Ascending aorta (tissue), 2 donors: ENCODE data around the gene THADA. TPM values are rescaled to one million over a fixed set of nuclear protein-coding genes. Genes with fewer than 3 reads are reported as not detected.
A peak's percentile ranks its signal among the peaks of the same experiment; 100 is the strongest.

Experiments used
- DNase-seq, 2 donors: peaks; one replicate each; pipeline ENCODE4 v3.0.0-alpha.2; 2019; ENCODE audit warnings: low spot score in 2 of 2
- H3K27ac ChIP-seq, 2 donors: fragments of 200-600 bp; sonication (generic); one replicate each; pipeline ENCODE4 v1.5.1; 2016 to 2017; ENCODE audit warnings: mild to moderate bottlenecking in 1 of 2
- H3K27me3 ChIP-seq: fragments of 200-600 bp; sonication (generic); one replicate; pipeline ENCODE4 v1.5.1; 2017
- H3K36me3 ChIP-seq, 2 donors: fragments of 200-600 bp; sonication (generic); one replicate each; pipeline ENCODE4 v1.5.1; 2016
- H3K4me1 ChIP-seq, 2 donors: fragments of 200-600 bp; sonication (generic); one replicate each; pipeline ENCODE4 v1.5.1; 2016 to 2017; ENCODE audit warnings: mild to moderate bottlenecking in 1 of 2
- H3K4me3 ChIP-seq, 2 donors: fragments of 200-600 bp; sonication (generic); one replicate each; pipeline ENCODE4 v1.5.1; 2016 to 2017; ENCODE audit warnings: mild to moderate bottlenecking in 1 of 2
- H3K9me3 ChIP-seq, 2 donors: fragments of 200-600 bp; sonication (generic); one replicate each; pipeline ENCODE4 v1.5.1; 2016
- CTCF ChIP-seq, 3 experiments: fragments of 200-600 bp in 2 of 3; fragments of 450-650 bp in 1 of 3; sonication (generic) in 2 of 3; IDR thresholded peaks; one replicate each; pipeline ENCODE4 v1.5.1; 2016 to 2019; ENCODE audit warnings: antibody characterized with exemption in 3 of 3, mild to moderate bottlenecking in 1 of 3, moderate library complexity in 1 of 3
- intact Hi-C: fragments of 100-400 bp; cut with DNase I; formaldehyde crosslinking; loops from one replicate; pipeline ENCODE4 v1.15.1; 2023
- total RNA-seq: library from RNA; depleted of rRNA; stranded (reverse); fragments of >200 nt; gene quantifications from one replicate; pipeline ENCODE4 v1.1.0, GENCODE V29; 2016

Gene THADA
- total RNA-seq, 1 donor from 2014 or later, result 27.4 TPM

DNA sequence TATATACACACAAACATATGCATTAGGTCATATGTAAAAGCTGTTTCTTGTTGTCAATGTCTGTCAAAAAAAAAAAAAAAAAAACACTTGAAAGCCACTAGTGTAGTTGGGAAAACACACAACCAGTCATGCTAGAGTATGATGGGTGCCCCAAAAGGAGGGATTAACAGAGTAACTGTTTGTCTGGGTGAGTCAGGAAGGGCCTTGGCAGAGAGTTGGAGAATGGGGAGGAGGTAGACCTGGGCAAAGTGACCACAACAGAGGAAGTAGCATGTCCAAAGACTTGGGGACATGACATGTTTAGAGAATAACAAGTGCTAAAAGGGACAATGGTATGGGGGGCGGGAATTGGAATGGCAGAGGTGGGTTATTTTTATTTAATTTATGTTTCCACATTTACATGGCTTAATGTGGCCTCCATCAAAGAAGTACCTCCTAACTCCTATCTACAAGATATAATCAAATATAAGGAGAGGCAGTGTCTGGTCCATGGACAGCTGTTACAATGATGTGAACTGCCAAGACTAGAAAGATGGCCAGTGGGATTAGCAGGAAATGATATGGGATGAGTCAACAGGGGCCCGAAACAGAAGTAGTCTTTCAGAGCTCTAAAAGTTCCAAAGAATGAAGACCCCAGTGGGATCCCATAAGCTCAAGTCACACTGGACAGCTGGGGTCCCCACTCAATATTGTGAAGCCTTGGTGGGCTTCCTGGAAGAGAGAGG lies 269.6 kb downstream of the THADA start:
- no peaks in the 10 kb centered on the region for H3K36me3 ChIP-seq
- H3K4me3 ChIP-seq, result no peak overlapping the region
- peaks cover 7 to 33% of the 10 kb centered on the region in 2 donors for H3K4me1 ChIP-seq
- H3K9me3 ChIP-seq, result peaks cover 0 to 11% of the 10 kb centered on the region in 2 donors
- H3K27ac ChIP-seq, result peak overlapping the region; percentile 74 to 87
- no peak for TF ChIP-seq CTCF (IDR thresholded peaks at IDR 0.05)
- no peaks in the 10 kb centered on the region for H3K27me3 ChIP-seq
- intact Hi-C loops, result no loop called here
- DNase-seq, result peak in 1 of 2 donors; percentile 47

- H3K9me3 ChIP-seq, result peaks cover 0 to 11% of the 10 kb centered on the region in 2 donors
- TF ChIP-seq CTCF (IDR thresholded peaks at IDR 0.05), result no peak
- peak in 1 of 2 donors; percentile 63 for DNase-seq
- no peaks in the 10 kb centered on the region for H3K27me3 ChIP-seq
- H3K4me3 ChIP-seq, result no peak overlapping the region
- intact Hi-C loops, result no loop called here
- H3K27ac ChIP-seq, result peak overlapping the region; percentile 74 to 87
- peaks cover 7 to 33% of the 10 kb centered on the region in 2 donors for H3K4me1 ChIP-seq
- no peaks in the 10 kb centered on the region for H3K36me3 ChIP-seq
Measured at GRCh38 chr2:43325107-43325811, 270.6 kb downstream of the THADA start.

DNA sequence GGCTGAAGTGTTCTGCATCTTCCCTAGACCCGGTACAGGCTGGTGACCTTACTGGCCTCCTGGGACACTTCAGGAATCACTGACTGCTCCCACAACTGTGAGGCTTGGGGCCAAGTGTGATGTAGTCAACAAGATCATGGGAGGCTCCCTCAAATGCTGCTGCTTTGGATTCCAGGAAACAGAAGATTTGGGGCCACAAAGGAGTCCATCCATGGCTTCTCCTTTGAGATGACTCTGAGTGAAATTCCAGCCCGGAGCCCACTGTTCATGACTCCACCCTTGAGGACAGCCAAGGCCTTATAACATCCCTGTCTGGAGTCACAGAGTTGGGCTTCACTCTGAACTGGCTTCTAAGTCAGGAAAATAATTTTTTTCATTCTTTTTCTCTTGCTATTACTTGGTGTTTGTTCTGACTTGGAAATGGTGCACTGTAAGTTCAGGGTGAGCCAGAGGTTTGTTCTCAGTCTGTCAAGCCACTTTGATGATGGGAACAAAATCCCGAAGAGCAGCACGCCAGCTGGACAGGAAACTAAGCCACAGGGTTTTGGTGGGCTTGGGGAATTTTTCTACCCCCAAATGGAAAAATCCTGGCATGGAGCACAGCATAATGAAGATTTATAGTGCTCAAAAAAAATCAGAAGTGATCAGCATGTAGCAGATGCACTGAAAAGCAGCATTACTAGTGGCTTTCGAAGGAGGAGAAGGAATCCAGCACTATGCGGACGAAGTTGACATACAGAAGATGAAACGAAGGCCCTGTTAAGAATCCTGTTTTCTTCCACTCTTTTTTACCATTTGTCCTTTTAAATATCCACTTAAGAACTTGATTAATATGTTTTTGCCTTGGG lies 271.4 kb downstream of the THADA start:
- Histone ChIP-seq H3K4me1 (peaks cover 7 to 29% of the 10 kb centered on the region in 2 donors), H3K9me3 (peaks cover 0 to 11% of the 10 kb centered on the region in 2 donors), H3K27me3 (no peaks in the 10 kb centered on the region), H3K4me3 (no peak overlapping the region), H3K27ac (peak overlapping the region; percentile 74 to 87), H3K36me3 (no peaks in the 10 kb centered on the region)
- DNase-seq, result peak in 1 of 2 donors; percentile 86
- intact Hi-C loops, result no loop called here
- no peak for TF ChIP-seq CTCF (IDR thresholded peaks at IDR 0.05)

DNA sequence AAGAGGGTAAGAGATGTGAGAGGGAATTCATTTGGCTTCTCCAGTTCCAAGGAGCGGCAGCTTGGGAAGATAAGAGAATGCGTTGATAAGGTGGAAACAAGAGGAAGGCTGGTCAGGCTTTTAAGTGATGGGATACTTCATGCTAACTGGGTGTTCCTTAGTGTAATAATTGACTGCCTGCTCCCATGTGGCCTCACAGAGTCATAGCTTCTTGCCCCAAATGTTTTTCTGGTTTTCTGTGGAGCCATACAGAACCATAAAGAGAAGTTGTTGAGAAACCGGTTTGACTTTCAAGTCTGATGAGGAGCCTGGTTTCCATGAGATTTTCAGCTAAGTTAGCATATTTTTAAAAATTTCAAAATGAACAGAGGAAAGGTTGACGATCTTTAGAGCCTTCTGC lies 272.0 kb downstream of the THADA start:
- Histone ChIP-seq H3K27ac (peak overlapping the region; percentile 74 to 87), H3K27me3 (no peaks in the 10 kb centered on the region), H3K9me3 (peaks cover 0 to 11% of the 10 kb centered on the region in 2 donors), H3K4me3 (no peak overlapping the region), H3K4me1 (peaks cover 7 to 25% of the 10 kb centered on the region in 2 donors), H3K36me3 (no peaks in the 10 kb centered on the region)
- no peak for TF ChIP-seq CTCF (IDR thresholded peaks at IDR 0.05)
- DNase-seq, result peak in 1 of 2 donors; percentile 61
- intact Hi-C loops, result no loop called here

DNA sequence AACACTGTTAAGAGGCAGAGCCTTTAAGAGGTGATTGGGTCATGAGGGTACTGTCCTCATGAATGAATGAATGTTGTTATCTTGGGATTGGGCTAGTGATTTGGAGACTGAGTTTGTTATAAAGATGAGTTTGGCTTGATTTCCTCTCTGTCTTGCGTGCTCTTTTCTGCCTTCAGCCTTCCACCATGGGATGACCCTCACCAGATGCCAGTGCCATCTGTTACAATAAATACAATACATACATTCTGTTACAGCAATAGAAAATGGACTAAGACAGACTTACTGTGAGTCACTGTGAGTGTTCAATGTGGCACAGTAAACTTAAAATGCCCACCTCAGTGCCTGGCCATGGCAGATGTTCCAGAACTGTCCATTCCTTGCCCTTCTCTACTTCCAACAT lies 274.4 kb downstream of the THADA start:
- Histone ChIP-seq H3K4me3 (no peak overlapping the region), H3K9me3 (peaks cover 0 to 11% of the 10 kb centered on the region in 2 donors), H3K4me1 (peaks cover 7 to 18% of the 10 kb centered on the region in 2 donors), H3K36me3 (no peaks in the 10 kb centered on the region), H3K27me3 (no peaks in the 10 kb centered on the region), H3K27ac (no peak overlapping the region)
- DNase-seq, result peak in 1 of 2 donors; percentile 2
- no peak for TF ChIP-seq CTCF (IDR thresholded peaks at IDR 0.05)
- intact Hi-C loops, result no loop called here
